GM19035 (cell line): ENCODE measurements around the gene TNIP1.
A peak's percentile ranks its signal among the peaks of the same experiment; 100 is the strongest.

Experiments
- ATAC-seq: cut with Tn5 transposase; IDR thresholded peaks from one replicate; pipeline ENCODE4 v1.9.1; 2021; ENCODE audit not compliant: unreplicated experiment

The TNIP1 gene, protein sequence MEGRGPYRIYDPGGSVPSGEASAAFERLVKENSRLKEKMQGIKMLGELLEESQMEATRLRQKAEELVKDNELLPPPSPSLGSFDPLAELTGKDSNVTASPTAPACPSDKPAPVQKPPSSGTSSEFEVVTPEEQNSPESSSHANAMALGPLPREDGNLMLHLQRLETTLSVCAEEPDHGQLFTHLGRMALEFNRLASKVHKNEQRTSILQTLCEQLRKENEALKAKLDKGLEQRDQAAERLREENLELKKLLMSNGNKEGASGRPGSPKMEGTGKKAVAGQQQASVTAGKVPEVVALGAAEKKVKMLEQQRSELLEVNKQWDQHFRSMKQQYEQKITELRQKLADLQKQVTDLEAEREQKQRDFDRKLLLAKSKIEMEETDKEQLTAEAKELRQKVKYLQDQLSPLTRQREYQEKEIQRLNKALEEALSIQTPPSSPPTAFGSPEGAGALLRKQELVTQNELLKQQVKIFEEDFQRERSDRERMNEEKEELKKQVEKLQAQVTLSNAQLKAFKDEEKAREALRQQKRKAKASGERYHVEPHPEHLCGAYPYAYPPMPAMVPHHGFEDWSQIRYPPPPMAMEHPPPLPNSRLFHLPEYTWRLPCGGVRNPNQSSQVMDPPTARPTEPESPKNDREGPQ

GRCh38 chr5:151080613-151081430, at the start of gene TNIP1:
Gene TNIP1, minus strand, starts transcription at chr5:151081034. Its CDS starts 15,939 bp downstream, at chr5:151065095.
- ATAC-seq: peak; percentile 70

DNA sequence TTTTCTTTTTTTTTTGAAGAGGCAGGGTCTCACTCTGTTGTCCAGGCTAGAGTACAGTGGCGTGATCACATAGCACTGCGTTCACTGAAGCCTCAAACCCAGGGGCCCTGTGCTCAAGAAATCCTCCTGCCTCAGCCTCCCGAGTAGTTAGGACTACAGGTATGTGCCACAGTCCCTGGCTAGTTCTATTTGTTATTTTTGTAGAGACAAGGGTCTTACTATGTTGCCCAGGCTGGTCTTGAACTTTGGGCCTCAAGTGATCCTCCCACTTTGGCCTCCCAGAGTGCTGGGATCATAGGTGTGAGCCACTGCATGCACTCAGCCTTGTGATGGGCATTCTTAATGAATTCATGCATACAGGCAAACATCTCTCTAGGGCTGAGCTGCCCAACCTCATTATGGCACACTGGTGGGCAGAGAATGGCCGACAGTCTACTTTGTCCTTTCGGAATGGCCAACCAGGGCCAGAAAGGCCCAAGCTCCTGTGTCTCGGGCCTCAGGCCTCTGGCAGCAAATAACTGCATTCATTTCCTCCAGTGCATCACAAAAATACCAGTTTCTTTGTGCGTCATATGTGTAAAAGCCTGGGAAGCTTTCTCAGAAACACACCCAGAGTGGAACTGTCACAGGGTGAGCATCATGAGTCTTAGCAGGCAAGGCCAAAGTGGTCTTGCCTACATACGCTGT, 49.5 kb upstream of the TNIP1 start:
- no peak for ATAC-seq

- no peak for ATAC-seq
Observed at GRCh38 chr5:151128817-151129216, 48.0 kb upstream of the TNIP1 start.

DNA sequence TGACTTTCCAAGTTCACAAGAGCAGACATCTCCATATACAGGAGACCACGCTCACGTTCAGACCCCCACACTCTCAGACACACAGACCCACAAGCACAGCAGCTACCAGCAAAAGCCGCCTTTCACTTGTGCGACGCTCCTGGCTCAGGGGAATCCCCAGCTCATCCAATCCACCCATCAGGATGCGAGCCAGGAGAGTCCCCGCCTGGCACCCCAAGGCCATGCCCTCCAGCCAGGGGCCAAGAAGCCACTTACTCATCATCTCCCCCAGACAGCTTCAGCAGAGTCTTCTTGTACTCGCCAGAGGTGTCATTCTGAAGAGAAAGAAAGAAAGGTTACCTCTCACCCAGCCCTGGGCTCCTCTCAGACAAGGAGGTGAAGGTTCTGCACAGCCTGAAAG, 47.1 kb upstream of the TNIP1 start:
- no peak for ATAC-seq

DNA sequence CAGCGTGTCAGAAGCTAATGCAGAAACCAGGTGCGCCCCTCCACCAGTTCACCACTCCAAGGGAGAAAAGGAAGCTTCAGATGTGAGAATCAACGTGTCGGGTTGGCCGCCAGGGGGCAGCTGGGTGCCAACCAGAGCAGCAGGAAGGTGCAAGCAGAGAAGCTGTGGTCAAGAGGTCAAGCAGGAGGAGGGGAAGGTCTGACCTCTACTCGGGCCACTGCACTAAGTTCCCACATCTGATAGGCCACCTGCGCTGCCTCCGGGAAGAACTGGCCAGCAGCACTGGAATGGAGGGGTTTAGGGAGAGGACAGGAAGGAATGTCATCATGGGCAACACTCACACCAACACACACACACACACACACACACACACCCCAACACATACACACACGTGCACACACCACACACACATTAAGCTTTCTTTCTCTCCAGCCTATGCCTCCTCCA, 45.4 kb upstream of the TNIP1 start:
- peak; percentile 40 for ATAC-seq

GRCh38 chr5:151125421-151125820, 44.6 kb upstream of the TNIP1 start:
- no peak for ATAC-seq

DNA sequence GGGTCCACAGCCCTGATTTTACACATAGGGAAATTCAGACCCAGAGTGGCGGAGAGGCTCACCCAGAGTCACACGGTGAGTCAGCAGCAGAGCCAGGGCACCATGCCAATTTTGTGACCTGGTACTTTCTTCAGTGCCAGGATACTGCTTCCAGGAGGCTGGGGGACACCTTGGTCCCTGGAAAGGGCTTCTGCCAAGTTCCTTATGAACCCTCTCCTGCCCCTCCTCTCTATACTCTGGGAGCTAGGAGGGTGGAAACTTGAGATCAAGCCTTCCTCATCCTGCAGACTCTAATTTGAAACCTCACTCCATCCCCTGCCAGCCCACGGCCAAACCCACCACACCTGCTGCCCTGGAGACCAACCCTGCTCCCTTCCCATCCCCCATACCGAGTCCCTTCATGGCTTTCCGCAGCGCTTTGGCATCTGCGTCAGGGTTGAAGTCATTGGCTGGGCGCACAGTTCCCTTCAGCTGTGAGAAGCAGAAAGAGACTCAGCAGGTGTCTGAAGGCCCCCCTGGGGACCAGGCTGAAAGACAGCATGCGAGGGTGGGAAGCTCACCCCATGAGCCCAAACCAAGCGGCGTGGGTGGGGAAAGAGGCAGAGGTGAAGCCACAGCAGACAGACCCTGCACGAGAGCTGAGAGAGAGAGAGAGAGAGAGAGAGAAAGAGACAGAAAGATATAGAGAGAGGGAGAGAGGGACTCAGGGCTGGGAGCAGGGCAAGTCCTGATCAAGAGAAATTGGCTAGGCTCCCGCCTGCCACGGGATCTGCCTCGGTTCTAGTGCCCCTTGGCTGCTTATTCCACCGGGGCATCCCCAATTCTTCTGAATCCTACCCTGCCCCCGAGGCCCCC, 43.3 kb upstream of the TNIP1 start:
- ATAC-seq: peak; percentile 85

GRCh38 chr5:151122828-151123227, 42.0 kb upstream of the TNIP1 start:
- ATAC-seq: no peak

- ATAC-seq: no peak
Observed at GRCh38 chr5:151121665-151122064, 40.8 kb upstream of the TNIP1 start.

DNA sequence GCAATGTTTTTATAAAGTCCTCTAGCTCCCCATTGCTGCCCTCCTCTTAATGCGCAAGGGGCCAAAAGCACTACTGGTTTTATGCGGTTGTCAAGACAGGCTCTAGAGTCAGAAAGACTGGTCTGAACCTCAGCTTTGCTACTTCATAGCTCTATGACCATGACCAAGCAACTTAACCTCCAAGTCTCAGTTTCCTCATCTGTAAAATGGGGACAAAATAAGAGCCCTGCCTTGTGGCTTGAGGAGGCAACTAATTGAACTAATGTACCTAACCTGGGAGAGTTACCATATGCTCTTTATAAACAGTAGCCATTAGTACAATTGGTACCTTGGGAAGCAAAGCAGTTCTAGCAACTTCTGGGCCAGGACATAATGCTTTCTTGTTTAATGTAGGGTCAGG, 40.3 kb upstream of the TNIP1 start:
- ATAC-seq: no peak

DNA sequence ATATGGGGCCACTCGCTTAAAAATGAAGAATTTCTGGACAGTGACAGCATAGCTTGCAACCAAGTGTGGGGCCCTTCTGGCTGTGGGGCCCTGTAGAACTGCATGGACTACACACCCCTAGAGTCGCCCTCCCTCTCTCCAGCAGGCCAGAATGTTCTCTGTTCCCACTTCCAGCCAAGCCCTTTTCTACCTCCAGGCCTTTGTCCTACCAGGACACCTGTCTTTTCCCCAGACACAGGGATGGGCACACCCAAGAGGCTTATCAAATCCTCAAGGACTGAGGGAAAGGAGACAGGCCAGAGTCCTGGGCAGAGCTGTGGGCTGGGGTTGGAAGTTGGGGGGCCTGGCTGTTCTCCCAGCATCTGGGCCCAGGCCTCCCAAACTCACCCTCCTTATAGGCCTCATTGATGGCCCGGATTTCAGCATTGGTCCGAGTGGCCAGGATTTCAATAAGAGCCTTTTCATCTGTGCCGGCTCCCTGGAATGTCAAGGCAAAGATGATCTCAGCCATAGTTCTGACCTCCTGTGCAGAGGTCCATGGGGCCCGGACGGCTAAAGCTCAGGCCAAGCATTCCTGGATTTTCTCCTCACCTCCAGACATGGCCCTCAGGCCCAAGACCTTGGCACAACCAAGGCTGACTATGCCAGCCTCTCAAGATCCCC, 38.2 kb upstream of the TNIP1 start:
- ATAC-seq: no peak

DNA sequence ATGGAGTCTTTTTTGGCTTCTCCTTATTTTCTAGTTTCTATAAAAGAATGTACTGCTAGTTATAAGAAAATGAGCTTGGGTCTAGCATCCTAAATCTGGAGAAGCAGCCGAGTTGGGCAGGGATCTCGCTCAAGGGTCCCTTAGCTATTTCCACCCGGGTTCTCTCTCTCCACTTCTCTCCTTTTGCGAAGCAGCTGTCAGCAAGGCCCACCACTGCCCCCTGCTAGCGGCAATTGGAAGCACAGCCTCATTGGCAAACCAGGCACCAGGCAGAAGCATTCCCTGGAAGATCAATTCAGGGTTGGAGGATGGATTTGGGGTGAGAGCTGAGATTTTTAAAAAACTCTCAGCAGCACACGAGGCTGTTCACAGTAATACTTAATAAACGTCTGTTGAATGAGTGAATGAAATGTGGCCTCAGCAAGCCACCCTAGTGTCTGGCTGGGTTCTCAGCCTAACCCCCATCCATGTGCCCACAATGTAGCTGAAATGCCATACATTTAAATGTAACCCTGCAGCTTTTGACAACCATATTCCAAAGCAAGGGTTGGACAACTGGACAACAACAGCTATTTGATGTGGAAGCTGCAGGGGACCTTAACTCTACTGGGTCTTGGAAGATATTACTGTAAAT, 34.6 kb upstream of the TNIP1 start:
- no peak for ATAC-seq

DNA sequence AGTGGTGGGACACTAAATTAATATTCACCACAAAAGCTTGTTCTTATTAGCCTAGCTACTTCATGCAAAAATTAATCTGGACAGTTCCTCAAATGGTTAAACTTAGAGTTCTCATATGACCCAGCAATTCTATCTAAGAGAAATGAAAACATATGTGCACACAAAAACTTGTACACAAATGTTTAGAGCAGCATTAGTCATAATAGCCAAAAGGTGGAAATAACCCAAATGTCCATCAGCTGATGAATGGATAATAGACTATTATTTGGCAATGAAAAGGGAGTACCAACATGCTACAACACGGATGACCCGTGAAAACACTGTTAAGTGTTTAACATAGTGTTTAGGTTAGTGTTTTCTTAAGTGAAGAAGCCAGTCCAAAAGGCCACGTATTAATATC, 32.8 kb upstream of the TNIP1 start:
- ATAC-seq: no peak

- no peak for ATAC-seq
Observed at GRCh38 chr5:151110992-151111391, 30.2 kb upstream of the TNIP1 start.

- peak; percentile 48 for ATAC-seq
Observed at GRCh38 chr5:151110122-151110681, 29.4 kb upstream of the TNIP1 start.

DNA sequence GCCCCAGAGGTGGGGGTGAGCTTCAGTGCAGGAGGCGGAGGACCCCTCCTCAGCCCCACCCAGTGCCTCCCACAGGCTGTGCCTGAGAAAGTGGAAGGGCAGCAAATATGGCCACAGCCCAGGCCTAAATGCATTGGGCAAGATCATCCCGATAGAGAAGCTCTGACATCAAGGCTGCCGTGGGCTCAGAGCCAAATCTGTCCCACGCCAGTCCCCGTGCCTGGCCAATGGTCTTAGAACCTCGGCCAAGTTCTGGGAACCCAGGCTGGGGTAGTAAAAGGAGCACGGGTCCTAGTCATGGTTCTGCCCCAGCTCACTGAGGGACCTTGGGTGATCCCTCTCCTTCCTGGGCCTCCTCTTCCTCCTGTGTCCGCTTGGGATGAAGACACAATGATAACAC, 27.7 kb upstream of the TNIP1 start:
- ATAC-seq: no peak

DNA sequence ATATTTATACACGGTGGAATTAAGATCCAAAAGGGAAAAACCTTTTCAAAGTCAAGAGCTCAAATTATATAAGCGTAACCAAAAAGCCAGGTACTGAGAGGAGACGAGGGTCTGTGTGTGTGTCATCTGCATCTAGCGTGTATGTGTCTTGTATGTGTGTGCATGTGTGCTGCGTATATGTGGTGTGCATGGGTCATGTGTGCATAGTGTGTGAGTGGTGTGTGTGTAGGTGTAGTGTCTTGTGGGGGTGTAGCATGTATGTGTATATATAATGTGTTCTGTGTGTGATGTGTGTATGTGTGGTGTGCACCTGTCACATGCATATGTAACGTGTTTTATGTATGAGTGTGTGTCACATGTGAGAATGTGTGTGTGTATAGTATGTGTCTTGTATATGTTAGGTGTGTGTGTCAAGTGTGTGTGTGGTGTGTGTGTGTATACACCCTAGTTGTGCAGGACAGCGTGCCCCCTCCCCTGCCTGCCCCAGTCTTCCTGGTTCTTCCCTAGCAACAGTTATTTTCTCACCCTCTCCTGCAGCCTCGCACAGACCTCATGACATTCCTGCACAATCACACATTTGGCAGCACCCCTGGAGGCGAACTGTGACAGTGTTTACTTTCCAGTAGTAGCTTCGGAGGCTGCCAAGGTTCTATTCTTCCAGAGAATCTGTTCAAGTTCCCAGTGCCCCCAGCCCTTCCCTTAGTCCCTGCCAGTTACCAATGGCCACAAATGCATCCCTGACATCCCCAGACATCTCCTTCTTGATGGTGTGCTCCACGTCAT, 27.1 kb upstream of the TNIP1 start:
- ATAC-seq: no peak

DNA sequence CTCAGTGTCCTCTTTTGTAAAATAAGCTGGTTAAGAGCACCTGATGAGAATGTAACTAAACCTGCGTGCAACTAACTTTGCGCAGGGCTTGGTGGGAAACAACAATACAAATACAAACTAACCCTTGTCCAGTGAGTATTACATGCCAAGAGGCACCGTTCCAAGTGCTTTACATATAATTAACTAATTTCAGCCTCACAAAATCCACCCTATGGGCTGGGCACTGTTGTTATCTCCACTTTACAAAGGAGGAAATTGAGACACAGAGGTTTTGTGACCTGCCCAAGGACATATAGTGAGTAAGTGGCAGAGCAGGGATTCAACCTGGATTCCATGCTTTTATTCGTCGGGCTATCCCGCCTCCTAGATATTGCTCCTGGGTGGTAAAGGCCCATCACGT, 26.2 kb upstream of the TNIP1 start:
- no peak for ATAC-seq
